ENCODE results near the gene ISCA1.

ISCA1 gene

GRCh38 chr9:86248746-86249145 lies 33.6 kb downstream of the ISCA1 start:
- DNase-seq (ENCODE audit: low spot score) (no peak), ATAC-seq (ENCODE audit: low read depth) (no peak)
- Histone ChIP-seq H3K9me3 (ENCODE audit: severe bottlenecking) (no peaks in the 10 kb centered on the region), H3K4me1 (ENCODE audit: insufficient read depth, poor library complexity, severe bottlenecking) (no peaks in the 10 kb centered on the region), H3K27me3 (ENCODE audit: insufficient read depth, poor library complexity, severe bottlenecking) (no peaks in the 10 kb centered on the region), H3K4me3 (ENCODE audit: severe bottlenecking) (no peak overlapping the region), H3K36me3 (ENCODE audit: low read depth) (no peaks in the 10 kb centered on the region), H3K27ac (ENCODE audit: poor library complexity, severe bottlenecking) (no peak overlapping the region)
- TF ChIP-seq CTCF (IDR thresholded peaks at IDR 0.05; ENCODE audit: poor library complexity, severe bottlenecking), result no peak

GRCh38 chr9:86246752-86247161 lies 35.6 kb downstream of the ISCA1 start:
- H3K36me3 ChIP-seq (ENCODE audit: low read depth), result no peaks in the 10 kb centered on the region
- no peaks in the 10 kb centered on the region for H3K4me1 ChIP-seq (ENCODE audit: insufficient read depth, poor library complexity, severe bottlenecking)
- DNase-seq (ENCODE audit: low spot score), result no peak
- H3K9me3 ChIP-seq (ENCODE audit: severe bottlenecking), result no peaks in the 10 kb centered on the region
- TF ChIP-seq CTCF (IDR thresholded peaks at IDR 0.05; ENCODE audit: poor library complexity, severe bottlenecking), result no peak
- no peaks in the 10 kb centered on the region for H3K27me3 ChIP-seq (ENCODE audit: insufficient read depth, poor library complexity, severe bottlenecking)
- no peak overlapping the region for H3K4me3 ChIP-seq (ENCODE audit: severe bottlenecking)
- H3K27ac ChIP-seq (ENCODE audit: poor library complexity, severe bottlenecking), result no peak overlapping the region
- ATAC-seq (ENCODE audit: low read depth), result no peak

- Histone ChIP-seq H3K9me3 (ENCODE audit: severe bottlenecking) (no peaks in the 10 kb centered on the region), H3K36me3 (ENCODE audit: low read depth) (no peaks in the 10 kb centered on the region), H3K4me1 (ENCODE audit: insufficient read depth, poor library complexity, severe bottlenecking) (no peaks in the 10 kb centered on the region), H3K27me3 (ENCODE audit: insufficient read depth, poor library complexity, severe bottlenecking) (no peaks in the 10 kb centered on the region), H3K27ac (ENCODE audit: poor library complexity, severe bottlenecking) (no peak overlapping the region), H3K4me3 (ENCODE audit: severe bottlenecking) (no peak overlapping the region)
- ATAC-seq (ENCODE audit: low read depth), result no peak
- no peak for TF ChIP-seq CTCF (IDR thresholded peaks at IDR 0.05; ENCODE audit: poor library complexity, severe bottlenecking)
- no peak for DNase-seq (ENCODE audit: low spot score)
Measured at GRCh38 chr9:86242071-86242470, 40.3 kb downstream of the ISCA1 start.

GRCh38 chr9:86241216-86241615 lies 41.1 kb downstream of the ISCA1 start:
- DNase-seq (ENCODE audit: low spot score) (no peak), ATAC-seq (ENCODE audit: low read depth) (no peak)
- H3K36me3 ChIP-seq (ENCODE audit: low read depth), result no peaks in the 10 kb centered on the region
- no peak overlapping the region for H3K4me3 ChIP-seq (ENCODE audit: severe bottlenecking)
- no peaks in the 10 kb centered on the region for H3K4me1 ChIP-seq (ENCODE audit: insufficient read depth, poor library complexity, severe bottlenecking)
- no peaks in the 10 kb centered on the region for H3K9me3 ChIP-seq (ENCODE audit: severe bottlenecking)
- TF ChIP-seq CTCF (IDR thresholded peaks at IDR 0.05; ENCODE audit: poor library complexity, severe bottlenecking), result no peak
- no peak overlapping the region for H3K27ac ChIP-seq (ENCODE audit: poor library complexity, severe bottlenecking)
- no peaks in the 10 kb centered on the region for H3K27me3 ChIP-seq (ENCODE audit: insufficient read depth, poor library complexity, severe bottlenecking)

GRCh38 chr9:86238861-86239770 lies 43.2 kb downstream of the ISCA1 start:
- no peaks in the 10 kb centered on the region for H3K27me3 ChIP-seq (ENCODE audit: insufficient read depth, poor library complexity, severe bottlenecking)
- ATAC-seq (ENCODE audit: low read depth) (no peak), DNase-seq (ENCODE audit: low spot score) (no peak)
- H3K4me1 ChIP-seq (ENCODE audit: insufficient read depth, poor library complexity, severe bottlenecking), result no peaks in the 10 kb centered on the region
- no peaks in the 10 kb centered on the region for H3K36me3 ChIP-seq (ENCODE audit: low read depth)
- no peaks in the 10 kb centered on the region for H3K9me3 ChIP-seq (ENCODE audit: severe bottlenecking)
- H3K27ac ChIP-seq (ENCODE audit: poor library complexity, severe bottlenecking), result no peak overlapping the region
- TF ChIP-seq CTCF (IDR thresholded peaks at IDR 0.05; ENCODE audit: poor library complexity, severe bottlenecking), result peak; percentile 45
- no peak overlapping the region for H3K4me3 ChIP-seq (ENCODE audit: severe bottlenecking)

Measured in RWPE2 (cell line).